ENCODE results near the gene LPCAT2.

DNA sequence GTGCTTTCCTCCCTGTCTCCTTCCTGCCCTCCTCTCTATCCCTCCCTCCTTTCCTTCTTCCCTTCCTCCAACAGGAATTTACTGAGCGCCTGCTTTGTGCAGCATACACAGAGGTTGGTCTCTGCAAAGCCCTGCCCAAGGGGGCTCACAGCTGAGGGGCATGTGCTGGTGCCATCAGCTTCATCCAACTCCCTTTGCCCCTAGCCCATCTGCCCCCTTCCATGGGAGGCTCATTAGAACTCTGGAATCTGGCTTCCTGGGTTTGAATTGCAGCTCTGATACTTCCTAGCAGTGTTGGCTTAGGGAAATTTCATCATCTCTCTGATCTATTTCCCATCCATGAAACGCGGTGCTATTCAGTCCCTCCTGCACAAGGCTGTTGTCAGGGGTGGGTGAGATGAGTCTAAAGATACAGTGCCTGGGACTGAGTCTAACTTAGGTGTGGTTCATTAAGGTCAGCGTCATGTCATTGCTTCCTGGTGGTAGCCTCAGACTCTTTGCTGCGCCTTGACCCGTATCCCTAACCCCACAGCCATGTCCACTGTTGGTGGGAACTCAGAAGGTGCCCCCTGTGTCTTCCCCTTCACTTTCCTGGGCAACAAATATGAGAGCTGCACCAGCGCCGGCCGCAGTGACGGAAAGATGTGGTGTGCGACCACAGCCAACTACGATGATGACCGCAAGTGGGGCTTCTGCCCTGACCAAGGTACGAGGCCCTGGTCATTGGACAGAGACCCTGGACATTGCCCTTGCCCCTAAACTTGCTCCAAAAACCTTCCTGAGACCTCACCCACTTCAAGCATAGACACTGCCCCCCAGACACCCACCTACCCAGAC lies 19.5 kb upstream of the LPCAT2 start:
- TF ChIP-seq POLR2A (IDR thresholded peaks at IDR 0.05) (no peak), CTCF (IDR thresholded peaks at IDR 0.05) (no peak), POLR2AphosphoS5 (IDR thresholded peaks at IDR 0.05) (no peak)

All from gastroesophageal sphincter (tissue), 3 donors.